Activated T-cell treated with anti-CD3 and anti-CD28 coated beads, Interleukin-2, amount 50 U/mL, for 24 hours (primary cell): Measurements from ENCODE around the gene SLC25A29.
"Not testable (repeated sequence)": the region's sequence is repeated elsewhere in the genome, so short reads cannot be mapped to it uniquely, and the experiment has no call there.

Source experiments
- DNase-seq: peaks from one replicate; pipeline ENCODE4 v3.0.0-alpha.2; 2020
- H3K27ac Mint-ChIP-seq: 2 replicates; pipeline ENCODE4 v1.8.0; 2020; ENCODE audit warnings: mild to moderate bottlenecking, mixed read lengths
- H3K27me3 Mint-ChIP-seq: 2 replicates; pipeline ENCODE4 v1.8.0; 2020; ENCODE audit warnings: mixed read lengths
- H3K36me3 Mint-ChIP-seq: 2 replicates; pipeline ENCODE4 v1.8.0; 2020; ENCODE audit warnings: low read depth, mixed read lengths
- H3K4me1 Mint-ChIP-seq: 2 replicates; pipeline ENCODE4 v1.8.0; 2020; ENCODE audit warnings: low read depth, mixed read lengths
- H3K4me3 Mint-ChIP-seq: 2 replicates; pipeline ENCODE4 v1.8.0; 2020; ENCODE audit warnings: mild to moderate bottlenecking, moderate library complexity, mixed read lengths
- H3K9me3 Mint-ChIP-seq: 2 replicates; pipeline ENCODE4 v1.8.0; 2020; ENCODE audit warnings: mixed read lengths

Gene SLC25A29

DNA sequence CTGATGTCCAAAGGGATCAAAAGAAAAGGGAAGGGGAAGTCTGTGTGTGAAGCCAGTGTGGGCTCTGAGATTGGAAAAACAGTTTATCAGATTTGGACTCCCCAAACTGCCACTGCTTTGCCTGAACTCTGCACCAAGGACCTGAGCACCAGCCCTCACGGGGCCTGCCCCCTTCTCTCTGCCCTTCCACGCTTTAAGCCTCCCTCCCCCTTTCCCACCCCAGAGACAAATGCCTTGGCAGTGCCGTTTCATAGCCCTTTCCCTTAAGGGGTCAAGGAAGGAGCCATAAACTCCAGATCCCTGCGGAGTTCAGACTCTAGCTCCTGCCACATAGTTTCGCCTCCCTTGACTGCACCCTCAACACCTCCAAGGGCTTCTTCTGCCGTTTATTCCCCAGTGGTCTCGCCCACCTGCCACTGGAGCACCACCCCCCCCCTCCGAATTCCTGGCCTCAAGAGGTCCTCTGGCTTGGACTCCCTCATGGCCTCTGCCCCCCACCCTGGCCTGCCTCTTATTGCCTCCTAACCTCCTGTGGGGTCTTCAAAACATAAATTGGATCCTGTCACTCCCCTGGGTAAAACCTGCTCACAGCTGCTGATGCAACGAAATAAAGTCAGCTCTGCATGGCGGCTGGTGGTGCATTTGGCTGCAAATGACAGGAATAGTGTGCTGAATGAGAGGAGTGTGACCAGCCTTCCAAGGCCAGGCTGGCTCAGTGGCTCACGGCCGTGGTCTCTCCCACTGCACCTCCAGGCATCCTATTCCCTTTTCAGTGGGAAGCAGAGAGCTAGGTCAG lies 18.8 kb downstream of the SLC25A29 start:
- no peaks in the 10 kb centered on the region for H3K27me3 Mint-ChIP-seq
- peaks cover 18% of the 10 kb centered on the region for H3K36me3 Mint-ChIP-seq
- no peak overlapping the region for H3K4me3 Mint-ChIP-seq
- H3K9me3 Mint-ChIP-seq: no peaks in the 10 kb centered on the region
- H3K27ac Mint-ChIP-seq: peak overlapping the region; percentile 57
- peaks cover 12% of the 10 kb centered on the region for H3K4me1 Mint-ChIP-seq
- DNase-seq: no peak

DNA sequence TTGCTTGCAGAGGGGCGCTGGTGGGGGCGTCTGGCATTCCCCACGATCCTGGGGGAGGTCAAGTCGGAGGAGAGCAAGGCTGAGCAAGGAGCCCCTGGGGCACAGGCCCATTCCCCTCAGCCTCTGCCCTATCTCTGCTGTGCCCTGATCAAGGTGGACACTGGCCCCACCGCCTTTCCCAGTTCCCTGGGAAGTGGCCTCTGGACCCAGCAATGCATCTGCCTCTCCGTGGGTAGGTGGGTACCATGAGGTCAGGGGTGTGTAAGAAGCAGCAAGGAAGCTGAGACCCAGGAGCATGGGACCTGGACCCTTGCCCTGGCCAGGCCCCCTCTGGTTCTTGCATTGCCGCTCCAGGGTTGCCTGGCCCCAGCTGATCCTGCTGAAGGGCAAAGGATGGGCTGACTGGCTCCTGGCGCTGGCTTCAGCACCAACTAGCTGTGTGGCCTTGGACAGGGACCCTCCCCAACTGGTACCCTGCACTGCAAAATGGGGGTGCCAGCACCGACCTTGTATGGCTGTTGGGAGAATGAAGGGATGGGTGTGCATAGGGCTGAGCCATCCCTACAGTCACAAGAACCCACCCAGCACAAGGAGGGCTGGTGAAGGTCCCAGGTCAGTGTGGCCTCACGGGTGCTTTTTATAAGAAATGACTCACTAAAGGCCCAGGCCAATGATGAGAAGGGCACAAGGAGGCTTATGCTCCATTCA lies 19.6 kb downstream of the SLC25A29 start:
- Mint-ChIP-seq H3K36me3 (peaks cover 21% of the 10 kb centered on the region), H3K4me1 (peaks cover 12% of the 10 kb centered on the region), H3K27me3 (no peaks in the 10 kb centered on the region), H3K27ac (peak overlapping the region; percentile 90), H3K9me3 (no peaks in the 10 kb centered on the region), H3K4me3 (no peak overlapping the region)
- no peak for DNase-seq

DNA sequence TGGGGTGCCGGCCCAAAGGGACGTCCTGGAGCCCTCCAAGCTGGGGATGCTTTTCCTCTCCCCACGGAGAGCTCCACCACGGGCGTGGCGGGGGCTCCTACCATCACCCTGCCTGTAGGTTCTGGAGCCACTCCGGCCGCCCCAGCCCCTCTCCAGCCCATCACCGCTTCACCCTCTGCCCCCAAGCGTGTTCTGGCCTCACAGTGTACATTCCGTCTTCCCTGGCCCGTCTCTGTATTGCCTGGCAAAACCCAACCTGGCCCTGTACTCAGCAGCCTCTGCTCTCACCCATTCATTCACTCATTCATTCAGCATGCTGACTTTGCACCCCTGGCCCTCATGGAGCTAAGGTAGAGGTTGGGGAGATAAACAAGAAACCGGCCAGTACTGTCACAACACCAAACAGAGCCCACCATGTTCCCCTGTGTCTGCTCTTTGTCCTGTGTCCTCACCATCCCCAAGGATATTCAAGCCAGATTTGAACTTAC lies 20.3 kb downstream of the SLC25A29 start:
- Mint-ChIP-seq H3K4me1 (peaks cover 12% of the 10 kb centered on the region), H3K9me3 (no peaks in the 10 kb centered on the region), H3K36me3 (peaks cover 20% of the 10 kb centered on the region), H3K27ac (peak overlapping the region; percentile 90), H3K4me3 (peak overlapping the region; percentile 73), H3K27me3 (no peaks in the 10 kb centered on the region)
- DNase-seq: no peak

DNA sequence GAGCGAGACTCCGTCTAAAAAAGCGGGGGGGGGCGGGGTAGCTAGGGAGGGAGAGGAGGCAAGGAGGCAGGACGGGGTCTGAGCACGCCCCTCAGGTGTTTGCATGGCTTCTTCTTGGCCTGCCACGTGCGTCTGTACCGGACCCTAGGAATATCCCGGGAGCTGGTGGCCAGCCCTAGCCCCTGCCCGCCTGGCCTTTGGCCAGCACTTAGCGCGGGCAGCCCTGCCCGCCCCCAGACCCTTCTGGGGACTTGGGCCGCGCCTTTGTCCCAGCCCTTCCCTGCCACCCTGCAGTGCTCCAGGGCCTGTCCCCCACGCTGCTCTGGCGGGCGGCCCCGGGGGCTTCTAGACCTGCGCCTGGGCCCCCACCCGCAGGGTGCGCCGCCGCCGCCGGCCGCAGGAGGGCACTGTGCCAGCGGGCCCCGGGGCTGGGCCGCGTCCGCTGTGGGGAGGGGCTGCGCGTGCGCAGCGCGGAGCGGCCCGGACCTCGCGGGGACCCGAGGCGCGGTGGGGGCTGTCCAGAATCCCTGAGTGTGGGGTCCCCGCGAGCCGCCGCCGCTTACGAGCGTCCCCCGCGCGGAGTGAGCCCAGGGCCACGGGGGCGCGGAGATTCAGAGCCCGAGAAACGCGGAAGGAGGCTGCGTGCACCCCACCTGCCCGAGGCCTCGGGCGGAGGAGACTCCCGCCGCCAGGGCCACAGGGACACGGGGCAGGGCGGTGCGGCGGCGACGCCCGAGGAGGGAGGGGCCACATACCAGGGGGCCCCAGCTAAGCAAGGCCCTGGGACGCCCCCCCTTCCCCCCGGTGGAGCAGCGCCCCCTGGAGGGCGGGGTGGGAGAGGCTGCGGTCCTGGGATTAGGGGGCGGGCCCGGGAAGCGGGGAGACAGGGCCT lies 21.0 kb downstream of the SLC25A29 start:
- Mint-ChIP-seq H3K27ac (peak overlapping the region; percentile 90), H3K4me3 (peak overlapping the region; percentile 73)

DNA sequence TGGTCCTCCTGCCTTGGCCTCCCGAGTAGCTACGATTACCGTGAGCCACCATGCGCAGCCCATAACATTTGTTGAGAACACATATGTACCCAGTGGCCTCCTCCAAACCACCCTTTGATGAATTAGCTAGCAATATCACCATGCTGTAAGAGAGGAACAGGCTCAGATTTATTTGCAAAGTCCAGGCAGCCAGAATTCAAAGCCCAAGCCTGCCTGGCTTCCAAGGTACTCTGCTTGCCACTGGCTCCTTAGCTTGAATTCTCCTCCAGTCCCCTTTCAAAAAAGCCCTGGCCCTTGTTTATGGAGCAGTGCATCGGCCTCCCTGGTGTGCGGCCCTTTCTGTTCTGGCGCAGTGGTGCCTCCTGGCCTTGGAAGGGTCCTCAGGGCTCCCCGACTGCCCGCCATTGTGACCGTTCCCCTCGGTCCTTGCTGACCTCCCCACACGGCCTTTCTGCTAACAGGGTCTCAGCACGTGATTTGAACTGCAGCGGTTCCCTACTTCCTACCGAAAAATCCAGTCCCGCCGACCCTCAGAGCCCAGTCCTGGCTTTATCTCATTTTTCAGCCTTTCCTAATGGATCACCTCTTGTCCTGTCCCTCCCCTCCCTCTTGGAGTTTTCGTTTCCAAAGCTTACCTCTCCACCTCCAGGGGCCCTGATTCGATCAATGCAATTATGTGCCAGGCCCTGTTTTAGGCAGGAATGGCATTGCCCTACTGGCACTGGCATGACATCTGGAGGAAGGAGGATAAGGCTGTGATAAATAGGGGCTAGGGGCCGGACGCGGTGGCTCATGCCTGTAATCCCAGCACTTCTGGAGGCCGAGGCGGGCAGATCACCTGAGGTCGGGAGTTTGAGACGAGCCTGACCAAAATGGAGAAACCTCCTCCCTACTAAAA lies 22.0 kb downstream of the SLC25A29 start:
- Mint-ChIP-seq H3K4me3 (peak overlapping the region; percentile 65), H3K27me3 (no peaks in the 10 kb centered on the region), H3K4me1 (peaks cover 18% of the 10 kb centered on the region), H3K27ac (peak overlapping the region; percentile 81), H3K9me3 (no peaks in the 10 kb centered on the region), H3K36me3 (peaks cover 30% of the 10 kb centered on the region)
- no peak for DNase-seq

More for the DNA sequence above, 21.0 kb downstream of the SLC25A29 start:
- peaks cover 22% of the 10 kb centered on the region for H3K36me3 Mint-ChIP-seq
- DNase-seq: peak; percentile 88
- H3K4me1 Mint-ChIP-seq: peaks cover 16% of the 10 kb centered on the region
- H3K27me3 Mint-ChIP-seq: no peaks in the 10 kb centered on the region
- H3K9me3 Mint-ChIP-seq: no peaks in the 10 kb centered on the region

DNA sequence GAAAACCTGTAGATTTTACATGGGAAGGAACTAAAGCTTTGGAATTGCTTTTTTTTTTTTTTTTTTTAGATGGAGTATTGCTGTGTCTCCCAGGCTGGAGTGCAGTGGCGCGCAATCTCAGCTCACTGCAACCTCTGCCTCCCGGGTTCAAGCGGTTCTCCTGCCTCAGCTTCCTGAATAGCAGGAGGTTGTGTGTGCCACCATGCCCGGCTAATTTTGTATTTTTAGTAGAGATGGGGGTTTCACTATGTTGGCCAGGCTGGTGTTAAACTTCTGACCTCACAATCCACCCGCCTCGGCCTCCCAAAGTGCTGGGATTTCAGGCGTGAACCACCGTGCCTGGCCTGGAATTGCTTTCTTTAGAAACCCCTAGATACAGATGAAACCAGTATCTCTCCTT lies 22.8 kb downstream of the SLC25A29 start:
- Mint-ChIP-seq H3K36me3 (peaks cover 34% of the 10 kb centered on the region), H3K4me1 (peaks cover 25% of the 10 kb centered on the region), H3K27ac (peak overlapping the region; percentile 74)
- H3K27me3 Mint-ChIP-seq, DNase-seq, H3K4me3 Mint-ChIP-seq, H3K9me3 Mint-ChIP-seq: not testable (repeated sequence)

DNA sequence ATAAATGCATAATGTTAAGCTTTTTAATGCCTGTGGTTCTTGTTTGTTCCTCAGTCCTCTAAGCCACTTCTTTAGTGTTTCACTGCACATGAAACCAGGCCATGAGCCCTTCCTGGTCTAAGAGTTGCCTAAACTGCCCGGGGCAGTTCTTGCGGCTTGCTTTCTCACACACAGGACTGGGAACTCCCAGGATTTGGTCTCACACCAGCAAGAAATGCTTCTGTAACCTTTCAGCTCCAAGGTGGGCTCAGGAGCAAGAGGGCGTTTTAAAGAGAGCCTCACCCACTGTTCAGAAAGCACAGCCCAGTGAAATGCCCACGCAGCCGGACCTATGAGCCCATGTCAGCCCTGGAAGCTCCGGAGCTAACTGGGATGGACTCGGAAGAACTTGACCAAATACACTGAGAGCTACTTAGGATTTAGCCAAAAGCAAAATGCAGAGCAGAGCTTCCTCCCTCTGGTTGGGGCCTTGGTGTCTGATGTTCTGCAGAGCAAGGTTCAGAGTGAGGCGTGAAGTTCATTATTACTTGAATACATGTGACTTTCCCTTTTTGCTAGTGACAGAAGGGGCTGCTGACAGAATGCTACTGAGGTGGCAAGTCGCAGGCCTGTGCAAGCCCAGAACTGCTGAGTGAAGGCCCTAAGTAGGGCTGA lies 23.4 kb downstream of the SLC25A29 start:
- Mint-ChIP-seq H3K4me3 (no peak overlapping the region), H3K27ac (peak overlapping the region; percentile 74), H3K36me3 (peaks cover 39% of the 10 kb centered on the region), H3K4me1 (peaks cover 29% of the 10 kb centered on the region), H3K27me3 (no peaks in the 10 kb centered on the region), H3K9me3 (no peaks in the 10 kb centered on the region)
- no peak for DNase-seq

DNA sequence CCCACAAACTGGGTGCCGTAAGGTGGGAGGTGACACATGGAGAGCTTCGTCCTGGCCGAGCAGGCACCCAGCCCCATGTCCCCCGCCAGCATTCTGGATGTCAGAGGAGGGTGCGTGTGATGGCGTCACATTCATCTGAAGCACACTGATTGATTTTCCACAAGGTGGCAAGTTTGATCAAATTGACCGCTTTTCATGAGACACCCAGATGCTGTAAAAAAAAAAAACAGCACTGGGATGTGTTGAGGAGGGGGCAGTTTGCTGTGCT lies 24.2 kb downstream of the SLC25A29 start:
- H3K4me3 Mint-ChIP-seq: no peak overlapping the region
- H3K9me3 Mint-ChIP-seq: no peaks in the 10 kb centered on the region

DNA sequence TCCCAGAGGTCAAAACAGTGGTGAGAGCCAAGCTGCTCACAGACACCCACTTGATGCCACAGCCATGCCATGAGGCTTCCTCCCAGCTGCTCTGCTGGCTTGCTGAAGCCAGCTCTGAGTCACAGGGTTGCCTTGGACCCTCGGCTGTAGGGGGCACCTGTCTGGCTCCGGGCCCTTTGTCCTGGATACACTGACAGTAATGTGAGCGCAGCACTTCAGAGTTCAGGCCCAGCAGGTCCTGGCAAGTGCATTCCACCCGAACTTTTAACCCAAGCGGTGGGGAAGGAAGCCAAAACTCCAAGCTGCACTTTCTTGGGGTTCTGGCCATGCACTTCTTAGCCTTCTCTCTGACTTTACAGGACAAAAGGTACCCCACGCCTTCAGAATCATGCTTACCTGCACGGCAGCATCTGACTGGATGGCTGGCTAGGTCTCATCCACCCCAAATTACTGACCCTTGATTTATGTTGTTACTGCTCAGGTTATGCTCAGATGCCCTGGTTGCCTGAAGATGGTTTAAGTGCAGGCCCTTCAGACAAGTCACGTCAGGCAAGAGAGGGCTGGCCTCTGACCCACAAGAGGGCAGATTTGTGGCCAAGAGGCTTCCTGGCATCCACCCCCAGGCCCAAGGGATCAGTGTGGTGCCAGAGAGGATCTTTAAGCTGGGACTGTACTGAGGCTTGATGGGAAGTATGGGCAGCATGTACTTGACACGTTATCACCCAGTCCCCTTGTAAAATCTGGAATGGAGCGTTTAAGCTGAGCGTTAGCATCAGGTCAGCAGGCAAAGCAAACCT lies 24.8 kb downstream of the SLC25A29 start:
- DNase-seq: no peak
- Mint-ChIP-seq H3K4me3 (no peak overlapping the region), H3K9me3 (no peaks in the 10 kb centered on the region), H3K36me3 (peaks cover 54% of the 10 kb centered on the region), H3K27me3 (no peaks in the 10 kb centered on the region), H3K27ac (peak overlapping the region; percentile 83), H3K4me1 (peaks cover 38% of the 10 kb centered on the region)

More for the DNA sequence above, 24.2 kb downstream of the SLC25A29 start:
- H3K36me3 Mint-ChIP-seq: peaks cover 48% of the 10 kb centered on the region
- H3K4me1 Mint-ChIP-seq: peaks cover 36% of the 10 kb centered on the region
- peak overlapping the region; percentile 83 for H3K27ac Mint-ChIP-seq
- H3K27me3 Mint-ChIP-seq: no peaks in the 10 kb centered on the region
- no peak for DNase-seq

DNA sequence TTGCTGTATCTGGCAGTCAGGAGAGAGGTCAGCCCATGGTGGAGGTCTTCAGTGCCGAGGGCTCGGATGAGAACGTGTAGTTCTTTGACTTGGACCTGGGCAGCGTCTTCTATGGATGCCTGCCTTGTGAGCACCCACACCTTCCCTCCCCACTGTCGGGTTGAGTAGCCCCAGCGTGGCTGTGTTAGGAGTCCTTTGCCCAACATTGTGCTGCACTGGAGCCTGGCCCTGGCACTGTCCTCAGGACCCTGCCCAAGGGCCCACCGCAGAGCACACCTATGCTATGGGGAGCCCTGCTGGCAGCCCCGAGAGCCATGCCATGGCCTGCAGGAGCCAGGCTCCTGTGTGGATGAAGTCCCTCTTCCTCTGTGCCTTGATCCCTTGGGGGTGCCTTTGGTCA lies 26.7 kb downstream of the SLC25A29 start:
- Mint-ChIP-seq H3K27ac (peak overlapping the region; percentile 64), H3K9me3 (no peaks in the 10 kb centered on the region), H3K4me1 (peaks cover 50% of the 10 kb centered on the region), H3K4me3 (no peak overlapping the region), H3K27me3 (no peaks in the 10 kb centered on the region), H3K36me3 (peaks cover 73% of the 10 kb centered on the region)
- no peak for DNase-seq

DNA sequence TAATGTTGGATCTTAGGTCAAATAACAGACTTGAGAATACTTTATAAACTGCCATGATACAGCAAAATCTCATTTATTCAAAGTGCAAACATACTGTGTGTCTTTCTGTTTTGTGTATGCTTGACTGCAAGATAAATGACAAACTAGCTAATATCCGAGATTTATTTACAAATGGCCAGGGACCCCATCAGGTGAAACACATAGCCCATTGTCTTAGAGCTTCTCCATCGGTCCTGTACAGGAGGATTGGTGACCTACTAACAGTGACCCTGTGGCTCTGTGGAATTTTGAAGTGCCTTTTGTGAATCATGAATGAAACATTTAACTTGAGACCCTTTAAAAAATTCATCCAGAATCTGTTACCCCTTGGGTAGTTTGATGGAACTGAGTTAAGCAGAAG lies 27.1 kb downstream of the SLC25A29 start:
- H3K27me3 Mint-ChIP-seq: no peaks in the 10 kb centered on the region
- peak overlapping the region; percentile 50 for H3K27ac Mint-ChIP-seq
- peaks cover 77% of the 10 kb centered on the region for H3K36me3 Mint-ChIP-seq
- no peak overlapping the region for H3K4me3 Mint-ChIP-seq
- no peak for DNase-seq
- no peaks in the 10 kb centered on the region for H3K9me3 Mint-ChIP-seq
- H3K4me1 Mint-ChIP-seq: peaks cover 50% of the 10 kb centered on the region

DNA sequence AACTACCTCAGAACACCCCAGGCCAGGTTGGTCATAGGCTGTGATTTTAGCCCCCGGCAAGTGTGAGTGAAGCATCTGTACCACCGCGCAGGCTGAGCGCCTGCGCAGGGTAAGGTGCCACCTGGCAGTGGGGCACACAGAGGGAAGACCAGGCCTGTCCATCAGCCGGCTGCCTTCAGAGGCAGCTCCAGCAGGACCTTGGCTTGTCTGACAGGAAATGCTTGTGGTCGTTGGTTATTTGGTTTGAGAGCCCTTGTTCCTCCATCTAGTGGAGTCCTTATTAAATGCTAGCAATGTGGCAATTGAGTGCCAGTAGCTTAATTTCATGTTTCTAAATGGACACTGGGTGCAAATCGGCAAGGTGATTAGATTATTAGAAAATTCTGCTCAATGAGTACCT lies 27.5 kb downstream of the SLC25A29 start:
- Mint-ChIP-seq H3K36me3 (peaks cover 78% of the 10 kb centered on the region), H3K4me1 (peaks cover 52% of the 10 kb centered on the region), H3K4me3 (no peak overlapping the region), H3K27ac (peak overlapping the region; percentile 50), H3K27me3 (no peaks in the 10 kb centered on the region), H3K9me3 (no peaks in the 10 kb centered on the region)
- DNase-seq: no peak

DNA sequence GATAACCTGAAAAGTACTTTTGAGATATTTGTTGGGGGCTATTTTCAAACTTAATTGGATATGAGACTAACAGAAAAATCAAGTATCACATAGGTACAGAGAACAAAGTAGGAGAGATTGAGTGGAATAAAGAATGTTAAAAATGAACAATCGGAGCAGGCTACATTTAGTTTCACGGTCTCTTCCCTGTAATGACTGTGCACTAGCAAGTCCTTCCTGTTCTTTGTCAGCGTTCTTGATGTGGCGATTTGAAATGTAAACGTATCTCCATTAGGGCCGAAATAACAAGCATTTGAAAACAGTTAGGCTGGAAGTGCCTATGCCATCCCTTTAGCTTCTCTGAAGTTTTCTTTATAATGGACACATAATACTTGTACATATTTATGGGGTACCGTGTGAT lies 31.0 kb downstream of the SLC25A29 start:
- Mint-ChIP-seq H3K27me3 (no peaks in the 10 kb centered on the region), H3K4me1 (peaks cover 60% of the 10 kb centered on the region), H3K9me3 (no peaks in the 10 kb centered on the region), H3K27ac (peak overlapping the region; percentile 73), H3K36me3 (peaks cover 81% of the 10 kb centered on the region), H3K4me3 (no peak overlapping the region)
- DNase-seq: no peak
